AG04450 (cell line): Measurements from ENCODE around the gene WTIP. TPM values are rescaled to one million over a fixed set of nuclear protein-coding genes. Genes with fewer than 3 reads are reported as not detected.

Experiments used
- CTCF ChIA-PET: fragments of 300-600, 350-600 bp; formaldehyde crosslinking; extraction: SDS; loops from one replicate; lab custom pipeline; 2022; ENCODE audit warnings: antibody characterized with exemption, inconsistent platforms; lab: Charles Lee
- POLR2A ChIA-PET: fragments of 350-600 bp; formaldehyde crosslinking; extraction: SDS; loops from one replicate; lab custom pipeline; 2021; ENCODE audit warnings: antibody characterized with exemption, inconsistent platforms; lab: Yijun Ruan, JAX
- DNase-seq: peaks from one replicate; pipeline ENCODE4 v3.0.0-alpha.2; 2011; ENCODE audit warnings: low read depth, low spot score
- H3K27ac ChIP-seq: one replicate; pipeline ENCODE4 v1.5.1; 2012; ENCODE audit warnings: low read depth, low read length, control low read depth
- H3K27me3 ChIP-seq: one replicate; pipeline ENCODE4 v1.6.0; 2012; ENCODE audit warnings: low read length; ENCODE audit not compliant: control insufficient read depth, insufficient read depth
- H3K4me3 ChIP-seq: 2 replicates; pipeline ENCODE4 v1.5.1; 2011; ENCODE audit warnings: mild to moderate bottlenecking, low read depth, low read length, control low read depth
- H3K9me3 ChIP-seq: 2 replicates; pipeline ENCODE4 v1.5.1; 2012; ENCODE audit warnings: low read length; ENCODE audit not compliant: control insufficient read depth, insufficient read depth
- CTCF ChIP-seq: IDR thresholded peaks from 2 replicates; pipeline ENCODE4 v1.5.1; 2011; ENCODE audit warnings: low read depth, low read length, control low read depth, inconsistent platforms
- polyA minus RNA-seq: library from RNA; depleted of rRNA, polyadenylated mRNA; stranded (reverse); fragments of >200 nt; gene quantifications from 2 replicates; pipeline ENCODE4 v1.2.3, GENCODE V29; 2011; rRNA and poly(A)+ RNA removed
- polyA plus RNA-seq: library from polyadenylated mRNA; depleted of rRNA; stranded (reverse); fragments of >200 nt; gene quantifications from 2 replicates; pipeline ENCODE4 v1.2.3, GENCODE V29; 2011; rRNA removed

The WTIP gene
- polyA plus RNA-seq, result 27.2 and 32.1 TPM in 2 replicates
- 55.5 and 73.2 TPM in 2 replicates for polyA minus RNA-seq

GRCh38 chr19:34480971-34481841, at the start of gene WTIP:
TSS of gene WTIP (plus strand) at chr19:34481758. CDS start at chr19:34481975, 217 bp downstream.
- DNase-seq, result peak; percentile 80
- Histone ChIP-seq H3K27ac (peak within 1 kb of the TSS; percentile 84), H3K9me3 (no peaks in the 10 kb centered on the region; the same call in 1 of the 2 replicates), H3K4me3 (peak within 1 kb of the TSS; percentile 87), H3K27me3 (no peaks in the 10 kb centered on the region)
- ChIA-PET POLR2A (interaction anchor here (0.5 to 1.4 kb wide), 8 partner anchors 10 to 1901 kb away, joined by 3 to 6 read pairs (median 3); partner anchors contain the start of genes PDCD5, SCGB2B2, UBA2 and ZNF302), CTCF (interaction anchor here (0.9 kb wide), 1 partner anchor 10 kb away, joined by 3 read pairs; no protein-coding TSS in a partner anchor)
- no peak for TF ChIP-seq CTCF

GRCh38 chr19:34432797-34433196, 48.8 kb upstream of the WTIP start:
- Histone ChIP-seq H3K27ac (peak overlapping the region; percentile 31), H3K9me3 (no peaks in the 10 kb centered on the region; the same call in 1 of the 2 replicates), H3K4me3 (no peak overlapping the region), H3K27me3 (no peaks in the 10 kb centered on the region)
- DNase-seq, result no peak
- CTCF ChIA-PET, result no interaction called here
- no peak for TF ChIP-seq CTCF
- POLR2A ChIA-PET, result no interaction called here

DNA sequence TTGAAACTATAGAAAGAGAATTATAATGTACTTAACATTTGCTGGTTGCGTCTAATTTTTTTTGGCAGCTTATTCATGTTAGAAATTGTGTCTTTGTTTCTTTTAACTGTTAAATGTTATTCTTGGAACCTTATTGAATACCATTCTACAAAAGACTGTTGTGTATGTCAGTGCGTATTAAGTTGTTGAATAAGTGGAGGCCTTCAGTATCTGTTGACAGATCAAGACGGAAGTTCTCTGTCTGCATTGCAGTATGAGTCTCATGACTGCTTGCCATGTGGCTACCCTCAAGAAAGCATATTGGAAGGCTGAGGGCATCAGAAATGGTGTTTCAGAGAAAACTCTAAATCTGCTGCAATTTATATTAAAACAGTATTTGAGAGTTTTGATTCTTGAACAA, 44.8 kb upstream of the WTIP start:
- ChIA-PET POLR2A (no interaction called here), CTCF (interaction anchor here (0.6 kb wide), 1 partner anchor 14 kb away, joined by 5 read pairs; no protein-coding TSS in a partner anchor)
- no peaks in the 10 kb centered on the region for H3K27me3 ChIP-seq
- no peak for DNase-seq
- TF ChIP-seq CTCF, result no peak
- no peaks in the 10 kb centered on the region for H3K9me3 ChIP-seq
- no peak overlapping the region for H3K27ac ChIP-seq
- H3K4me3 ChIP-seq, result no peak overlapping the region

GRCh38 chr19:34448191-34448590, 33.4 kb upstream of the WTIP start:
- no peak for DNase-seq
- CTCF ChIA-PET, result no interaction called here
- Histone ChIP-seq H3K9me3 (no peaks in the 10 kb centered on the region), H3K27me3 (no peaks in the 10 kb centered on the region), H3K27ac (no peak overlapping the region), H3K4me3 (no peak overlapping the region)
- POLR2A ChIA-PET, result no interaction called here
- no peak for TF ChIP-seq CTCF

DNA sequence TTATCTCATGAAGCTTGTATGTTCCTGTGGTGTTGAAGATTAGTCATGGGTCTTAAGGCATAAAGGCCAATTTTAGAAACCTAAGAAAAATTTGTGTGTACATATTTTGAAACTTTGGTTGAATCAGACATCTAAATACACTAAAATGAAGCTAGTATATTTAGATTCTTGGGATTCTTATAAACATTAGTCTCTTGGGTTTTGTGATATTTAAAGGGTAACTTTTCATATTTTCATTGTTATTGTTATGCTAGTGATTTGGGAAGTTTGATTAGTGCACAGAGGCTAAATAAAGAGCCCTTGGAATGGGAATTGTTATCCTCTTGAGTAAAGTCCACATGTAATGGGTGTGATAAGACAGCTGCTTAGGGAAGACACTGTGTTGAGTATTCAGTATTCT, 28.8 kb upstream of the WTIP start:
- no peak overlapping the region for H3K27ac ChIP-seq
- CTCF ChIA-PET, result interaction anchor here (0.7 to 2.0 kb wide), 4 partner anchors 18 to 1269 kb away, joined by 3 to 6 read pairs (median 5); no protein-coding TSS in a partner anchor

More for the DNA sequence above, 28.8 kb upstream of the WTIP start:
- TF ChIP-seq CTCF, result no peak
- POLR2A ChIA-PET, result interaction anchor here (0.6 to 1.0 kb wide), 2 partner anchors 21 to 48 kb away, joined by 3 to 4 read pairs; no protein-coding TSS in a partner anchor
- DNase-seq, result no peak
- H3K27me3 ChIP-seq, result no peaks in the 10 kb centered on the region
- no peak overlapping the region for H3K4me3 ChIP-seq
- no peaks in the 10 kb centered on the region for H3K9me3 ChIP-seq
